Spleen (tissue), 11 donors: ENCODE data around the gene MPST. TPM values are rescaled to one million over a fixed set of nuclear protein-coding genes. Genes with fewer than 3 reads are reported as not detected.

Experiments
- DNase-seq: peaks from one replicate; pipeline ENCODE4 v3.0.0-alpha.2; 2020
- H3K27ac ChIP-seq, 8 donors: fragments of 200-600 bp; sonication (generic) in 7 of 8; 1 replicate in 4 of 8; 2 replicates in 4 of 8; pipeline versions ENCODE4 v1.5.0 to v1.8.0; 2016 to 2021; ENCODE audit warnings: inconsistent platforms in 4 of 8, mild to moderate bottlenecking in 4 of 8, moderate library complexity in 1 of 8
- H3K27me3 ChIP-seq, 7 donors: fragments of 200-600 bp; sonication (generic) in 6 of 7; replicated peaks in 1 of 7; 1 replicate in 4 of 7; 2 replicates in 3 of 7; pipeline versions ENCODE4 v1.5.0 to v1.8.0; 2016 to 2021; ENCODE audit warnings: inconsistent platforms in 3 of 7, mild to moderate bottlenecking in 1 of 7
- H3K36me3 ChIP-seq, 6 donors: fragments of 200-600 bp; sonication (generic) in 5 of 6; 1 replicate in 4 of 6; 2 replicates in 2 of 6; pipeline versions ENCODE4 v1.5.0 to v1.8.0; 2016 to 2021; ENCODE audit warnings: inconsistent platforms in 2 of 6
- H3K4me1 ChIP-seq, 6 donors: fragments of 200-600 bp; sonication (generic) in 5 of 6; 1 replicate in 3 of 6; 2 replicates in 3 of 6; pipeline versions ENCODE4 v1.5.0 to v1.8.0; 2016 to 2021; ENCODE audit warnings: inconsistent platforms in 3 of 6
- H3K4me3 ChIP-seq, 8 donors: fragments of 200-600 bp; sonication (generic) in 7 of 8; 1 replicate in 4 of 8; 2 replicates in 4 of 8; pipeline versions ENCODE4 v1.5.0 to v1.8.0; 2016 to 2021; ENCODE audit warnings: inconsistent platforms in 4 of 8, mild to moderate bottlenecking in 4 of 8, moderate library complexity in 2 of 8
- H3K9me3 ChIP-seq, 8 donors: fragments of 200-600 bp; sonication (generic) in 7 of 8; 1 replicate in 4 of 8; 2 replicates in 4 of 8; pipeline versions ENCODE4 v1.5.0 to v1.8.0; 2016 to 2021; ENCODE audit warnings: inconsistent platforms in 4 of 8
- POLR2A ChIP-seq, 3 donors: fragments of 450-650 bp; IDR thresholded peaks; one replicate each; pipeline ENCODE4 v1.5.1; 2017; ENCODE audit warnings: antibody characterized with exemption in 3 of 3, mild to moderate bottlenecking in 1 of 3
- POLR2AphosphoS5 ChIP-seq, 3 donors: sonication (generic); formaldehyde crosslinking; IDR thresholded peaks; one replicate each; pipeline ENCODE4 v1.5.1; 2017; ENCODE audit warnings: antibody characterized with exemption in 3 of 3
- WGBS, 5 donors: extraction: QIAGEN DNeasy Blood & Tissue Kit in 3 of 5; methylation state at CpG; one replicate each; pipeline versions ENCODE4 v1.1.5 to v1.1.7; 2013 to 2018; 5-methylcytosine and 5-hydroxymethylcytosine counted together
- intact Hi-C: fragments of 100-400 bp; cut with DNase I; formaldehyde crosslinking; loops from one replicate; pipeline ENCODE4 v1.15.0; 2023; ENCODE audit warnings: low total_unique reads
- polyA plus RNA-seq, 3 donors: library from polyadenylated mRNA; stranded (reverse); fragments of 200-250 nt; gene quantifications; one replicate each; pipeline ENCODE4 v1.2.1, GENCODE V29; 2013
- total RNA-seq, 7 donors: library from RNA; depleted of rRNA in 3 of 7; stranded (reverse); fragments of >200 nt in 3 of 7; fragmentation: NEBNext Ultra II Directional in 4 of 7; extraction: Animal tissue kit (Norgen Biotek cat#: 25700) in 4 of 7; gene quantifications; one replicate each; pipeline versions ENCODE4 v1.1.0 to v1.2.1, GENCODE V29; 2016 to 2021
- TF ChIP-seq, protein P1 (sequence below), 11 experiments: fragments of 200-600 bp in 7 of 11; fragments of 450-650 bp in 4 of 11; sonication (generic) in 4 of 11; IDR thresholded peaks in 8 of 11; conservative IDR thresholded peaks in 3 of 11; 1 replicate in 7 of 11; 2 replicates in 4 of 11; pipeline versions ENCODE4 v1.4.0 to v1.8.0; 2016 to 2021; ENCODE audit warnings: antibody characterized with exemption in 11 of 11, inconsistent platforms in 4 of 11, mild to moderate bottlenecking in 1 of 11
- donor health status: healthy with polysubstance abuse.
- donor health status: DM: no; HTN: no; CAD: no; lungs with moderate emphysema.
- donor health status: DM: no; HTN: no; CAD: no.
- donor health status: Bipolar disorder and iron deficiency.
- donor health status: healthy.
- donor health status: DM: no; HTN: no; CAD: no.
- donor health status: DM: yes; HTN: yes; CAD: no.

The MPST gene
- total and polyA plus RNA-seq, 10 donors = 13.9 to 44.8 (median 29.9) TPM

DNA sequence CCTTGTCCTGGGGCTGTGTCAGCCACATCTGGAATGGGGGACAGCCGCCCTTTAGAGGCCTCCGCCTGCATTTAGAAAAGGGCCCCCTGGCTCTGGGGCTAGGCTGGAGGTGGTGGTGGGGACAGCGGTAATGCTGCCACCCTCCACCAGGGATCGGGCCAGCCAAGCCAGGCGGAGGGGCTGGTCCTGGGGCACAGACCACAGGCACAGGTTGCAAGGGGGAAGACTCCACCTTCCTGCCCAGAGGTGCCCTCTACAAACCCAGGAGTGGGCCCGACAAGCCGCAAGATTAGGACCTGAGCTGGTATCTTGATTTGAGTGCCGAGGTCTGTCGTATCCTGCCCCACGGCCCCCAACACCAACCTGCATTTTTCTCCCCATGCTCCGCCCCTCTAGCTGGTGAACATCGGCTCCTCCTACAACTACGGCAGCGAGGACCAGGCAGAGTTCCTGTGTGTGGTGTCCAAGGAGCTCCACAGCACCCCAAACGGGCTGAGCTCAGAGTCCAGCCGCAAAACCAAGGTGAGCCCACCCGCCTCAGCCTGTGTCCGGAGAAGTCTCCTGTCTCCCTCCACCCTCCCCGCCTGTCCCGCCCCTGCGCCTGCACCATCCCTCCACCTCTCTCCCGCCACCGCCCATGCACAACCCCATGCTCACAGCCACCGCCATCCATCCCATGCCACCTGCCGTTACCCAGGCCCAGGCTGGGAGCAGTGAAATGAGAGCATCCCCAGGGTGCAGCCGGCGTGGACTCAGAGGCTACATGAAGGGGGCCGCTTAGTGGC lies 39.6 kb downstream of the MPST start:
- Histone ChIP-seq H3K27me3 (no peaks in the 10 kb centered on the region), H3K4me1 (no peaks in the 10 kb centered on the region), H3K4me3 (no peak overlapping the region), H3K9me3 (no peaks in the 10 kb centered on the region), H3K36me3 (peaks cover 0 to 85% (median 33%) of the 10 kb centered on the region in 6 donors), H3K27ac (no peak overlapping the region)
- WGBS, 5 donors = 94 to 95% (median 95%) methylated on average over 25 to 28 of the region's 28 CpGs
- DNase-seq = no peak
- intact Hi-C loops = no loop called here
- TF ChIP-seq POLR2A (IDR thresholded peaks at IDR 0.05) = no peak
- TF ChIP-seq, protein P1, sequence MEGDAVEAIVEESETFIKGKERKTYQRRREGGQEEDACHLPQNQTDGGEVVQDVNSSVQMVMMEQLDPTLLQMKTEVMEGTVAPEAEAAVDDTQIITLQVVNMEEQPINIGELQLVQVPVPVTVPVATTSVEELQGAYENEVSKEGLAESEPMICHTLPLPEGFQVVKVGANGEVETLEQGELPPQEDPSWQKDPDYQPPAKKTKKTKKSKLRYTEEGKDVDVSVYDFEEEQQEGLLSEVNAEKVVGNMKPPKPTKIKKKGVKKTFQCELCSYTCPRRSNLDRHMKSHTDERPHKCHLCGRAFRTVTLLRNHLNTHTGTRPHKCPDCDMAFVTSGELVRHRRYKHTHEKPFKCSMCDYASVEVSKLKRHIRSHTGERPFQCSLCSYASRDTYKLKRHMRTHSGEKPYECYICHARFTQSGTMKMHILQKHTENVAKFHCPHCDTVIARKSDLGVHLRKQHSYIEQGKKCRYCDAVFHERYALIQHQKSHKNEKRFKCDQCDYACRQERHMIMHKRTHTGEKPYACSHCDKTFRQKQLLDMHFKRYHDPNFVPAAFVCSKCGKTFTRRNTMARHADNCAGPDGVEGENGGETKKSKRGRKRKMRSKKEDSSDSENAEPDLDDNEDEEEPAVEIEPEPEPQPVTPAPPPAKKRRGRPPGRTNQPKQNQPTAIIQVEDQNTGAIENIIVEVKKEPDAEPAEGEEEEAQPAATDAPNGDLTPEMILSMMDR (IDR thresholded peaks at IDR 0.05 in 8 of 11, conservative IDR thresholded peaks at IDR 0.05 in 3 of 11) = no peak

- no peak overlapping the region for H3K27ac ChIP-seq
- intact Hi-C loops = no loop called here
- WGBS, 5 donors = 60 to 90% (median 85%) methylated on average over 1 to 9 of the region's 9 CpGs
- no peaks in the 10 kb centered on the region for H3K9me3 ChIP-seq
- H3K4me1 ChIP-seq = no peaks in the 10 kb centered on the region
- H3K4me3 ChIP-seq = no peak overlapping the region
- TF ChIP-seq POLR2A (IDR thresholded peaks at IDR 0.05) = no peak
- TF ChIP-seq, protein P1 (IDR thresholded peaks at IDR 0.05 in 8 of 11, conservative IDR thresholded peaks at IDR 0.05 in 3 of 11) = no peak
- no peak for TF ChIP-seq POLR2AphosphoS5 (IDR thresholded peaks at IDR 0.05)
- DNase-seq = no peak
- no peaks in the 10 kb centered on the region for H3K27me3 ChIP-seq
- peaks cover 0 to 76% (median 33%) of the 10 kb centered on the region in 6 donors for H3K36me3 ChIP-seq
Observed at GRCh38 chr22:37059876-37060449, 40.4 kb downstream of the MPST start.

DNA sequence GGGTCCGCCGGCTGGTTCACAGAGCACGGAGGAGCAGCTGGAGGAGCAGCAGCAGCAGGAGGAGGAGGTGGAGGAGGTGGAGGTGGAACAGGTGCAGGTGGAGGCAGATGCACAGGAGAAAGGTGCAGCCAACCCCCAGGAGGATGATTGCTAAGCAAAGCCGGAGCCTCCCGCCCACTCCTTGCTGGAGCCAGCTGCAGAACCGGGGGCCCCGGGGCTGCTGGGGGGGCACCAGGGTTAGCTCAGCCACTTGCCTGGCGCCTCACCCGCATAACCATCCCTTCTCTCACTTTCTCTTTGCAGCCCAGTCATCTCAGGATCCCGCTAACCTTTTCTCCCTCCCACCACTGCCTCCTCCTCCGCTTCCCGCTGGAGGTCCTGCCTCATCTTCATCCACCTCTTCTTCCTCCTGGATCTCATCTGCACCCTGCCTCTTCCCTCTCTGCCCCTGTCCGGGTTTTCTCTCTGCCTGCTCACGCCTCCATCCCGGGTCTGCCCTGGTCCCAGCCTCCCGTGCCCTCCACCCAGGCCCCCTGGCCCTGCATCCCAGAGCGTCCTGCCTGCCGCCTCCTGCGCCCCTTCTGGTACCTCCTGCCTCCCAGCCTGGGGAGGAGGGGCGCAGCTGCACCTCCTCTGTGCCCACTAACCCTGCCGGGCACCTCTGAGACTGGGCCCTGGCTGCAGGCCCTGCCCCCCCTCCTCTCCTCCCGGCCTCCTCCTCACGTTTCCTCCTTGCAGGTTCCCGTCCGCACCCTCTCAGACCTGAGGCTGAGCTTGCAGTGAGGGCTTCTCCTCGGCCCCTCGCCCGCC lies 41.5 kb downstream of the MPST start:
- Histone ChIP-seq H3K4me1 (no peaks in the 10 kb centered on the region), H3K36me3 (peaks cover 0 to 66% (median 29%) of the 10 kb centered on the region in 6 donors)
- intact Hi-C loops = no loop called here

More for the DNA sequence above, 41.5 kb downstream of the MPST start:
- whole genome bisulfite sequencing, 5 donors = 74 to 95% (median 82%) methylated on average over 26 to 28 of the region's 28 CpGs
- TF ChIP-seq, protein P1 (IDR thresholded peaks at IDR 0.05 in 8 of 11, conservative IDR thresholded peaks at IDR 0.05 in 3 of 11) = no peak
- TF ChIP-seq POLR2AphosphoS5 (IDR thresholded peaks at IDR 0.05) (no peak), POLR2A (IDR thresholded peaks at IDR 0.05) (no peak)
- Histone ChIP-seq H3K27me3 (peaks cover 0 to 4% (median 0%) of the 10 kb centered on the region in 7 donors), H3K27ac (no peak overlapping the region), H3K9me3 (no peaks in the 10 kb centered on the region), H3K4me3 (no peak overlapping the region)
- no peak for DNase-seq
